PC-3 (cell line): ENCODE results near the gene KCNB1.

ENCODE experiments used
- EZH2 ChIP-seq: fragments of 300-600 bp; sonication (generic); IDR thresholded peaks from one replicate; pipeline ENCODE4 v1.6.1; 2017; ENCODE audit warnings: antibody characterized with exemption, mild to moderate bottlenecking, low read length; ENCODE audit not compliant: unreplicated experiment
- EZH2phosphoT487 ChIP-seq: fragments of 300-600 bp; sonication (generic); IDR thresholded peaks from 2 replicates; pipeline ENCODE4 v1.6.1; 2018; ENCODE audit warnings: mild to moderate bottlenecking, antibody characterized with exemption, low read length, borderline replicate concordance
- TF ChIP-seq, protein P1 (sequence below): fragments of 300-600 bp; sonication (generic); conservative IDR thresholded peaks from 2 replicates; pipeline ENCODE4 v1.5.1; 2017; ENCODE audit warnings: antibody characterized with exemption, low read depth, mild to moderate bottlenecking, low read length

DNA sequence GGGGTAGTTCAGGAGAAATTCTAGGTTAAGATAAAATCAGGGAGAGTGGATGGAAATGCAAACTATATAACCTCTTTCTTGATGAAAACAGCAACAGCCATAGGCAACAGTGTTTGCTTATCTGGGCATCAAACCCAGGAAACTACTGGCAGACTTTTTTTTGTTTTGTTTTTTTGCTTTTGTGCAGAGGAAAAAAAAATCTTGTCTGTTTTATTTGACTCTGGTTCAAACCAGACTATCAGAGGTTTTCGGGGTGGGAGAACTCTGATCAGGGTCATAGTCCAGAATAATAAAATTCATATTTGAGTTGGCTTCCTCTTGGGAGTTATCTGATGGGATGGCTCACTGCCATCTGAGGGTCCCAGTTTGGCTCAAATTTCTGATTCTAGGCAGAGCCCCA is 115.8 kb downstream of the KCNB1 start:
- TF ChIP-seq, protein P1, sequence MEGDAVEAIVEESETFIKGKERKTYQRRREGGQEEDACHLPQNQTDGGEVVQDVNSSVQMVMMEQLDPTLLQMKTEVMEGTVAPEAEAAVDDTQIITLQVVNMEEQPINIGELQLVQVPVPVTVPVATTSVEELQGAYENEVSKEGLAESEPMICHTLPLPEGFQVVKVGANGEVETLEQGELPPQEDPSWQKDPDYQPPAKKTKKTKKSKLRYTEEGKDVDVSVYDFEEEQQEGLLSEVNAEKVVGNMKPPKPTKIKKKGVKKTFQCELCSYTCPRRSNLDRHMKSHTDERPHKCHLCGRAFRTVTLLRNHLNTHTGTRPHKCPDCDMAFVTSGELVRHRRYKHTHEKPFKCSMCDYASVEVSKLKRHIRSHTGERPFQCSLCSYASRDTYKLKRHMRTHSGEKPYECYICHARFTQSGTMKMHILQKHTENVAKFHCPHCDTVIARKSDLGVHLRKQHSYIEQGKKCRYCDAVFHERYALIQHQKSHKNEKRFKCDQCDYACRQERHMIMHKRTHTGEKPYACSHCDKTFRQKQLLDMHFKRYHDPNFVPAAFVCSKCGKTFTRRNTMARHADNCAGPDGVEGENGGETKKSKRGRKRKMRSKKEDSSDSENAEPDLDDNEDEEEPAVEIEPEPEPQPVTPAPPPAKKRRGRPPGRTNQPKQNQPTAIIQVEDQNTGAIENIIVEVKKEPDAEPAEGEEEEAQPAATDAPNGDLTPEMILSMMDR, result no peak
- TF ChIP-seq EZH2phosphoT487 (no peak), EZH2 (no peak)
